PFSK-1 (cell line): ENCODE measurements around the gene STON2.

Experiments used
- FOXP2 ChIP-seq: optimal IDR thresholded peaks from 2 replicates; pipeline ENCODE3; 2011; ENCODE audit warnings: borderline replicate concordance, control low read depth, inconsistent platforms; ENCODE audit not compliant: insufficient read depth; ENCODE audit errors: extremely low read length, extremely low read depth
- POLR2AphosphoS5 ChIP-seq: IDR thresholded peaks from 2 replicates; pipeline ENCODE4 v1.6.1; 2012; ENCODE audit warnings: low read depth, mild to moderate bottlenecking, control low read depth, low read length, moderate library complexity
- SIN3A ChIP-seq: IDR thresholded peaks from 2 replicates; pipeline ENCODE4 v1.6.1; 2012; ENCODE audit warnings: mild to moderate bottlenecking, low read length, moderate library complexity, borderline replicate concordance; ENCODE audit not compliant: insufficient read depth
- TAF1 ChIP-seq: IDR thresholded peaks from 2 replicates; pipeline ENCODE4 v1.6.1; 2012; ENCODE audit warnings: low read length, control low read depth, borderline replicate concordance; ENCODE audit not compliant: insufficient read depth
- TF ChIP-seq, protein P1 (sequence below), 2 experiments: IDR thresholded peaks; 2 replicates each; pipeline versions ENCODE4 v1.6.1 to v1.8.0; 2011 to 2012; ENCODE audit warnings: low read depth in 2 of 2, low read length in 2 of 2, control low read depth in 1 of 2, inconsistent platforms in 1 of 2, mild to moderate bottlenecking in 1 of 2, moderate library complexity in 1 of 2; ENCODE audit not compliant: insufficient read depth in 1 of 2

Gene STON2

DNA sequence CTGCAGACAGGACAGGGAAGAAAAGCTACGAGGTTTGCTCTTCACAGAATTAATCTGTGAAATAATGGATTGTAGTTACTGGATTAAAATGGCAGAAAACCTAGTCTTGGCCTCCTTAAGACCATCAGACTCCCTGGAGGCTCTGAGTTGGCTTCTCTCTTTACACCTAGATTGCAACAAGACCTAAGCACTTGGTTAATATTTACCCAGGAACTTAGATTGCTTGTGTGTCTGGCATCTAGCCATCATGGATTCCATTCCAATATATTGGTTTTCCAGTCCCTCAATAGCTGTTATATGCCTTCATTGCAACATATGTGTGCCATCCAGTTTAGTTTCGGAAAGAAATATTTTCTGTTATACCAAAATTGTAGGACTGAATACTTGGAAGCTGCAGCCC lies 177.4 kb downstream of the STON2 start:
- TF ChIP-seq, protein P1, sequence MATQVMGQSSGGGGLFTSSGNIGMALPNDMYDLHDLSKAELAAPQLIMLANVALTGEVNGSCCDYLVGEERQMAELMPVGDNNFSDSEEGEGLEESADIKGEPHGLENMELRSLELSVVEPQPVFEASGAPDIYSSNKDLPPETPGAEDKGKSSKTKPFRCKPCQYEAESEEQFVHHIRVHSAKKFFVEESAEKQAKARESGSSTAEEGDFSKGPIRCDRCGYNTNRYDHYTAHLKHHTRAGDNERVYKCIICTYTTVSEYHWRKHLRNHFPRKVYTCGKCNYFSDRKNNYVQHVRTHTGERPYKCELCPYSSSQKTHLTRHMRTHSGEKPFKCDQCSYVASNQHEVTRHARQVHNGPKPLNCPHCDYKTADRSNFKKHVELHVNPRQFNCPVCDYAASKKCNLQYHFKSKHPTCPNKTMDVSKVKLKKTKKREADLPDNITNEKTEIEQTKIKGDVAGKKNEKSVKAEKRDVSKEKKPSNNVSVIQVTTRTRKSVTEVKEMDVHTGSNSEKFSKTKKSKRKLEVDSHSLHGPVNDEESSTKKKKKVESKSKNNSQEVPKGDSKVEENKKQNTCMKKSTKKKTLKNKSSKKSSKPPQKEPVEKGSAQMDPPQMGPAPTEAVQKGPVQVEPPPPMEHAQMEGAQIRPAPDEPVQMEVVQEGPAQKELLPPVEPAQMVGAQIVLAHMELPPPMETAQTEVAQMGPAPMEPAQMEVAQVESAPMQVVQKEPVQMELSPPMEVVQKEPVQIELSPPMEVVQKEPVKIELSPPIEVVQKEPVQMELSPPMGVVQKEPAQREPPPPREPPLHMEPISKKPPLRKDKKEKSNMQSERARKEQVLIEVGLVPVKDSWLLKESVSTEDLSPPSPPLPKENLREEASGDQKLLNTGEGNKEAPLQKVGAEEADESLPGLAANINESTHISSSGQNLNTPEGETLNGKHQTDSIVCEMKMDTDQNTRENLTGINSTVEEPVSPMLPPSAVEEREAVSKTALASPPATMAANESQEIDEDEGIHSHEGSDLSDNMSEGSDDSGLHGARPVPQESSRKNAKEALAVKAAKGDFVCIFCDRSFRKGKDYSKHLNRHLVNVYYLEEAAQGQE (IDR thresholded peaks at IDR 0.05; ENCODE audit: insufficient read depth in 1 of 2, low read depth in 2 of 2, low read length in 2 of 2) = no peak
- TF ChIP-seq SIN3A = no peak

DNA sequence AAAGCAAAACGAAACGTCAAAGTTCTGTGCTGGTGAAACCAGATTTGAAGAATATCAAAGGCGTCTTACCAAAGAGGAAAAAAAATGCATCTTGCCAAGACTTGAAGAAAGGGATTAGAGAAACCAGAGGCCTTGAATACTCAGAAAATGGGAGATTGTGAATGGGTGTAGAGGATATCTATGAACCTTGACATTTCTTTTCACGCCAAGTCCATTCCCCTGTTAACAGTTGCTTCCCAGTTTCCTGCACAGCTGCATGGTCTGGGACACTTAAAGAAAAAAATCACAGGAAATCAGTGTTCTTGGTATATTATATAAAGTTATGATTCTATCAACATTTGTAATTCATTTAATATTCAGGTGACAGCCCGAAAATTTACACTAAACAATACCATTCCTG lies 178.0 kb downstream of the STON2 start:
- TF ChIP-seq, protein P1 (IDR thresholded peaks at IDR 0.05; ENCODE audit: insufficient read depth in 1 of 2, low read depth in 2 of 2, low read length in 2 of 2) = no peak
- no peak for TF ChIP-seq TAF1
- TF ChIP-seq FOXP2 = no peak
- TF ChIP-seq POLR2AphosphoS5 = no peak
- no peak for TF ChIP-seq SIN3A

DNA sequence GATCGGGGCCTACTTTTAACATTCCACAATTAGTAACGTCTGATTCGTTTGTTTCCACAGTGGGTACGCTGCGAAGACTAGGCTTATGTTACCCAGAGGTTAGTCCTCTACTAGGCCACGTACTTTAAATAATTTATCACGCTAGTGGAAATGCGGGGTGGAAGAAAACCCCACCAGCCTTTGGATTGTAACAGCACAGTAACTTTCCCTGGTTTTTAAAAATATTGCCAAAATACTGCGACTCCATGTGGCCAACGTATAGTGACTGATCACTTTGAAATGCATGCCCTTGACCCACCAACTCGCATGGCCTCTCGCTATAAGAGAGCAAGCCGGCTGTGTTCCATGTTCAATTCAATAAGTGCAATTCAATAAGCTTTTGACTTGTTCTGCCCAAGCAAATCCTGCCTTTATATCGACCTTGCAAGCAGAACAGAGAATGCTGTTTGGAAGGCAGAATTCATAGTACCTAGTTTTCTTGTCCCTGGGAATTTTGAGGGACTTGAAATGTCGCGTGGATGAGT lies 178.5 kb downstream of the STON2 start:
- TF ChIP-seq FOXP2 = no peak
- no peak for TF ChIP-seq POLR2AphosphoS5
- TF ChIP-seq SIN3A = no peak
- no peak for TF ChIP-seq TAF1

DNA sequence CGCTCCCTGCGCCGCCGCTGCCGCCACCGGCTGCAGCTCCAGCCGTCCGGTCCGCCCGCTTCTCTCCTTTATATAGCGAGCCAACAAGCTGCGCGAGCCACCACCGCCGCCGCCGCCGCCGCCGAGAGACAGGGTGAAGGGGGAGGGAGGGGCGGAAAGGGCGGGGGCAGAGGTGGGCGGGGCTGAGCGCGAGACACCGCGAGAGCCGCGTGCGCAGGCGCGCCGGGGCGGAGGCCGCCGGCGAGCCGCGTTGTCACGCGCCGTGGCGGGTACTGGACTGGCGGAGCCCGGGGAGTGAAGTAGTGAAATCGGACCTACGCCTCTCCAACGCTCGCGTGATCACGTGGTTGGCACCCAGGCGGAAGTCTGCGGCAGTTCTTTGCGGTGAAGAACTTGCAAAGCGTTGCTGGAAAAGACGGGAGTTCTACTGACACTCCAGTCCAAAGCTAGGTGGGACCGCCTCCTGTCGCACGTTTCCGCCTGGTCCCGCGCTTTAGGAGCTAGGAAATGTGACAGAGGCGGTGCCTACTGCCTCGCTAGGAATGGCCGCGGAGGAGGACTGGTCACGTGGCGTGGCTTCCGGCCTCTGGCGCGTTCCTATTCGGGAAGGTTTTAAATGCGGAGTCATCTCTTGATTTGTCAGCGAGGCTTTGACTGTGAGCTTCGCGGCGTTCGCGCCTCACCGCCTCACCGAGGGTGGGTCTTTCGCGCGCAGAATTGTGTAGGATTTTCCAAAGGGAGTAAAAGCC lies 179.1 kb downstream of the STON2 start, which contains the start of gene GTF2A1:
GTF2A1 (minus strand) TSS at position 130 of the 749 bp plus-strand sequence. CDS start 441 bp downstream, outside the sequence.
- TF ChIP-seq POLR2AphosphoS5 = peak; percentile 83
- TF ChIP-seq, protein P1 (IDR thresholded peaks at IDR 0.05; ENCODE audit: insufficient read depth in 1 of 2, low read depth in 2 of 2, low read length in 2 of 2) = no peak
- TF ChIP-seq SIN3A = no peak
- TF ChIP-seq TAF1 = peak; percentile 29; the same call in 1 of the 2 replicates
- TF ChIP-seq FOXP2 = peak; percentile 70

DNA sequence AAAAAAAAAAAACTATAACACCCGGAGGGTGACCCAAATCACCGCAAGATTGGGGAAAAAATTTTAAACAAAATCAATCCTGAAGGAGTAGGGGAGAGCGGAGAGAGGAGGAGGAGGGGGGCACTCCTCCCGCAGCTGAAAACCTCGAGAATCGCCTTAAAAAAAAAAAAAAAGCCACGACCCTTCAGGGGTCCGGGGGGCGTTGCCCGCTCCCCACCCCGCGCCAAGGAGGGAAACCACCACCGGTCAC lies 179.6 kb downstream of the STON2 start:
- TF ChIP-seq POLR2AphosphoS5 (no peak), SIN3A (no peak), TAF1 (no peak), FOXP2 (no peak)
- TF ChIP-seq, protein P1 (IDR thresholded peaks at IDR 0.05; ENCODE audit: insufficient read depth in 1 of 2, low read depth in 2 of 2, low read length in 2 of 2) = no peak
